ENCODE measurements around the gene GRIK2.

GRCh38 chr6:101513181-101513580 is 119.7 kb downstream of the GRIK2 start:
- TF ChIP-seq CTCF (conservative IDR thresholded peaks at IDR 0.05 in 1 of 2, IDR thresholded peaks at IDR 0.05 in 1 of 2; ENCODE audit: extremely low read depth in 1 of 2, insufficient read depth in 1 of 2, low read depth in 1 of 2, low read length in 2 of 2) (no peak), EZH2 (IDR thresholded peaks at IDR 0.05; ENCODE audit: borderline replicate concordance, low read length) (no peak)

Data from mammary epithelial cell (primary cell).